HG02852 (cell line): ENCODE results near the gene NDUFAF7.
"Not testable (repeated sequence)": the region's sequence is repeated elsewhere in the genome, so short reads cannot be mapped to it uniquely, and the experiment has no call there.

Experiments used
- ATAC-seq: cut with Tn5 transposase; IDR thresholded peaks from one replicate; pipeline ENCODE4 v1.9.1; 2021; ENCODE audit warnings: mild to moderate bottlenecking, moderate library complexity; ENCODE audit not compliant: unreplicated experiment

The NDUFAF7 gene

GRCh38 chr2:37276291-37276690, 44.8 kb downstream of the NDUFAF7 start:
- no peak for ATAC-seq

GRCh38 chr2:37281916-37282315, 50.5 kb downstream of the NDUFAF7 start:
- ATAC-seq = no peak

GRCh38 chr2:37282746-37283145, 51.3 kb downstream of the NDUFAF7 start:
- ATAC-seq = no peak

- no peak for ATAC-seq
Measured at GRCh38 chr2:37283207-37283606, 51.7 kb downstream of the NDUFAF7 start.

GRCh38 chr2:37284381-37284780, 52.9 kb downstream of the NDUFAF7 start:
- no peak for ATAC-seq

GRCh38 chr2:37287966-37288365, 56.5 kb downstream of the NDUFAF7 start:
- no peak for ATAC-seq

GRCh38 chr2:37291680-37292079, 60.2 kb downstream of the NDUFAF7 start:
- no peak for ATAC-seq

- ATAC-seq = not testable (repeated sequence)
Measured at GRCh38 chr2:37294858-37295257, 63.4 kb downstream of the NDUFAF7 start.

GRCh38 chr2:37295469-37296073, 64.1 kb downstream of the NDUFAF7 start:
- no peak for ATAC-seq

GRCh38 chr2:37297632-37298031, 66.2 kb downstream of the NDUFAF7 start:
- ATAC-seq = no peak
